Measurements from ENCODE around the gene C22orf15. TPM values are rescaled to one million over a fixed set of nuclear protein-coding genes. Genes with fewer than 3 reads are reported as not detected.

The C22orf15 gene
- total RNA-seq, 4 donors from 2014 or later: not detected

GRCh38 chr22:23737696-23738095 is 25.1 kb upstream of the C22orf15 start:
- DNase-seq: no peak
- Histone ChIP-seq H3K27ac (no peak overlapping the region), H3K4me1 (no peaks in the 10 kb centered on the region), H3K36me3 (peaks cover 0 to 8% (median 0%) of the 10 kb centered on the region in 3 donors), H3K27me3 (no peaks in the 10 kb centered on the region), H3K9me3 (no peaks in the 10 kb centered on the region), H3K4me3 (no peak overlapping the region)
- no peak for TF ChIP-seq CTCF (IDR thresholded peaks at IDR 0.05)

GRCh38 chr22:23742505-23743264 is 20.1 kb upstream of the C22orf15 start:
- no peaks in the 10 kb centered on the region for H3K9me3 ChIP-seq
- H3K27me3 ChIP-seq: no peaks in the 10 kb centered on the region
- H3K27ac ChIP-seq: no peak overlapping the region
- H3K36me3 ChIP-seq: peaks cover 0 to 33% (median 0%) of the 10 kb centered on the region in 3 donors
- TF ChIP-seq POLR2A (IDR thresholded peaks at IDR 0.05) (no peak), CTCF (IDR thresholded peaks at IDR 0.05) (no peak)
- H3K4me1 ChIP-seq: no peaks in the 10 kb centered on the region
- no peak for DNase-seq
- no peak overlapping the region for H3K4me3 ChIP-seq

GRCh38 chr22:23743303-23743705 is 19.5 kb upstream of the C22orf15 start:
- no peak for DNase-seq
- no peaks in the 10 kb centered on the region for H3K9me3 ChIP-seq
- no peak overlapping the region for H3K27ac ChIP-seq
- no peak overlapping the region for H3K4me3 ChIP-seq
- H3K4me1 ChIP-seq: no peaks in the 10 kb centered on the region
- H3K36me3 ChIP-seq: peaks cover 0 to 33% (median 0%) of the 10 kb centered on the region in 3 donors
- no peaks in the 10 kb centered on the region for H3K27me3 ChIP-seq
- TF ChIP-seq POLR2A (IDR thresholded peaks at IDR 0.05) (no peak), CTCF (IDR thresholded peaks at IDR 0.05) (no peak)

GRCh38 chr22:23744001-23744400 is 18.8 kb upstream of the C22orf15 start:
- no peak for TF ChIP-seq CTCF (IDR thresholded peaks at IDR 0.05)
- TF ChIP-seq POLR2A (IDR thresholded peaks at IDR 0.05): no peak
- no peaks in the 10 kb centered on the region for H3K4me1 ChIP-seq
- no peaks in the 10 kb centered on the region for H3K27me3 ChIP-seq
- H3K9me3 ChIP-seq: no peaks in the 10 kb centered on the region
- no peak overlapping the region for H3K4me3 ChIP-seq
- no peak for DNase-seq
- peaks cover 0 to 33% (median 0%) of the 10 kb centered on the region in 3 donors for H3K36me3 ChIP-seq
- no peak overlapping the region for H3K27ac ChIP-seq

GRCh38 chr22:23744485-23744884 is 18.3 kb upstream of the C22orf15 start:
- H3K27me3 ChIP-seq: no peaks in the 10 kb centered on the region
- H3K27ac ChIP-seq: no peak overlapping the region
- H3K9me3 ChIP-seq: no peaks in the 10 kb centered on the region
- no peak for DNase-seq
- no peaks in the 10 kb centered on the region for H3K4me1 ChIP-seq
- TF ChIP-seq POLR2A (IDR thresholded peaks at IDR 0.05) (no peak), CTCF (IDR thresholded peaks at IDR 0.05) (no peak)
- H3K36me3 ChIP-seq: peaks cover 0 to 33% (median 0%) of the 10 kb centered on the region in 3 donors
- H3K4me3 ChIP-seq: no peak overlapping the region
